ENCODE measurements around the gene ACP7. TPM values are rescaled to one million over a fixed set of nuclear protein-coding genes. Genes with fewer than 3 reads are reported as not detected.

ACP7 gene
- total and polyA plus RNA-seq, 9 of the 15 experiments (the other 6 are each of a cell fraction or from before 2014, with no cell fraction given) = not detected

GRCh38 chr19:39104186-39104596 is 20.0 kb downstream of the ACP7 start:
- CTCF ChIA-PET (ENCODE audit: low intra/inter-chr PET ratio) = no interaction called here

More at GRCh38 chr19:39104186-39104596, 20.0 kb downstream of the ACP7 start:
- POLR2A ChIA-PET = interaction anchor here (1.2 kb wide), 1 partner anchor 12 kb away, joined by 3 read pairs; no protein-coding TSS in a partner anchor
- H3K9ac ChIP-seq (ENCODE audit: insufficient read depth in 1 of 2, low read depth in 2 of 2, low read length in 2 of 2) = no peak overlapping the region
- ATAC-seq = no peak
- H3K4me2 ChIP-seq (ENCODE audit: insufficient read depth, low read length) = no peak overlapping the region
- H4K20me1 ChIP-seq (replicated peaks; ENCODE audit: control insufficient read depth, insufficient read depth, low read length) = no peaks in the 10 kb centered on the region; the same call in 1 of the 2 replicates
- H3K9me3 ChIP-seq (replicated peaks; ENCODE audit: control insufficient read depth, insufficient read depth, low read depth, low read length) = no peaks in the 10 kb centered on the region
- H3K79me2 ChIP-seq (ENCODE audit: control insufficient read depth, insufficient read depth, low read length) = no peaks in the 10 kb centered on the region
- intact Hi-C loops (cut with micrococcal nuclease) = no loop called here
- BruUV-seq (replicated peaks) = no TSS peak
- H3K4me3 ChIP-seq = no peak overlapping the region
- H2AFZ ChIP-seq (ENCODE audit: low read depth, low read length) = no peak overlapping the region
- no peak for DNase-seq (ENCODE audit: extremely low read depth in 1 of 4, low spot score in 3 of 4)
- peaks cover 0 to 4% of the 10 kb centered on the region in 2 experiments; a peak in 2 of 5 replicates for H3K4me1 ChIP-seq (replicated peaks in 1 of 2; ENCODE audit: control insufficient read depth in 2 of 2, insufficient read depth in 2 of 2, low read length in 2 of 2)
- TF ChIP-seq BACH1 (tag; IDR thresholded peaks at IDR 0.05) (no peak), ESRRB (CRISPR knock-in tag; IDR thresholded peaks at IDR 0.05; ENCODE audit: borderline replicate concordance) (no peak), ZNF12 (CRISPR knock-in tag; IDR thresholded peaks at IDR 0.05) (no peak), ZNF134 (CRISPR knock-in tag; conservative IDR thresholded peaks at IDR 0.05) (no peak), CBFA2T3 (IDR thresholded peaks at IDR 0.05) (no peak), JUN (IDR thresholded peaks at IDR 0.05; ENCODE audit: borderline replicate concordance, low read depth, low read length) (no peak), JUN (CRISPR knock-in tag; IDR thresholded peaks at IDR 0.05; ENCODE audit: borderline replicate concordance) (no peak), RCOR1 (IDR thresholded peaks at IDR 0.05; ENCODE audit: borderline replicate concordance in 1 of 2, low read depth in 2 of 2, low read length in 2 of 2) (no peak), ZBTB49 (CRISPR knock-in tag; IDR thresholded peaks at IDR 0.05; ENCODE audit: borderline replicate concordance) (no peak), BCOR (IDR thresholded peaks at IDR 0.05) (no peak), WHSC1 (IDR thresholded peaks at IDR 0.05; ENCODE audit: low read length) (no peak), NFATC3 (IDR thresholded peaks at IDR 0.05) (no peak), RAD51 (IDR thresholded peaks at IDR 0.05; ENCODE audit: borderline replicate concordance, low read depth) (no peak), SMARCE1 (IDR thresholded peaks at IDR 0.05) (no peak)
- H3K27ac ChIP-seq (ENCODE audit: extremely low read depth, low read depth, low read length) = no peak overlapping the region
- H3K27me3 ChIP-seq (ENCODE audit: control insufficient read depth in 2 of 2, insufficient read depth in 2 of 2, low read length in 2 of 2) = peaks cover 15 to 38% of the 10 kb centered on the region in 2 experiments; a peak in 4 of 5 replicates
- no peaks in the 10 kb centered on the region for H3K9me1 ChIP-seq (ENCODE audit: control insufficient read depth, insufficient read depth, low read length)
- in situ Hi-C loops (cut with MboI) = no loop called here
- WGBS (ENCODE audit: insufficient coverage, low coverage, missing lambda C conversion rate) = 6% methylated on average over 5 of the region's 5 CpGs
- no peaks in the 10 kb centered on the region for H3K36me3 ChIP-seq (ENCODE audit: control insufficient read depth, insufficient read depth, low read length)
- FAIRE-seq = no peak

Data from K562 (cell line).